GM19193 (cell line): ENCODE results near the gene CCDC78.

Experiments
- POLR2A ChIP-seq: IDR thresholded peaks from 4 replicates; pipeline ENCODE4 v1.6.1; 2011; ENCODE audit not compliant: insufficient read depth, insufficient read length; ENCODE audit errors: extremely low read depth

The CCDC78 gene

DNA sequence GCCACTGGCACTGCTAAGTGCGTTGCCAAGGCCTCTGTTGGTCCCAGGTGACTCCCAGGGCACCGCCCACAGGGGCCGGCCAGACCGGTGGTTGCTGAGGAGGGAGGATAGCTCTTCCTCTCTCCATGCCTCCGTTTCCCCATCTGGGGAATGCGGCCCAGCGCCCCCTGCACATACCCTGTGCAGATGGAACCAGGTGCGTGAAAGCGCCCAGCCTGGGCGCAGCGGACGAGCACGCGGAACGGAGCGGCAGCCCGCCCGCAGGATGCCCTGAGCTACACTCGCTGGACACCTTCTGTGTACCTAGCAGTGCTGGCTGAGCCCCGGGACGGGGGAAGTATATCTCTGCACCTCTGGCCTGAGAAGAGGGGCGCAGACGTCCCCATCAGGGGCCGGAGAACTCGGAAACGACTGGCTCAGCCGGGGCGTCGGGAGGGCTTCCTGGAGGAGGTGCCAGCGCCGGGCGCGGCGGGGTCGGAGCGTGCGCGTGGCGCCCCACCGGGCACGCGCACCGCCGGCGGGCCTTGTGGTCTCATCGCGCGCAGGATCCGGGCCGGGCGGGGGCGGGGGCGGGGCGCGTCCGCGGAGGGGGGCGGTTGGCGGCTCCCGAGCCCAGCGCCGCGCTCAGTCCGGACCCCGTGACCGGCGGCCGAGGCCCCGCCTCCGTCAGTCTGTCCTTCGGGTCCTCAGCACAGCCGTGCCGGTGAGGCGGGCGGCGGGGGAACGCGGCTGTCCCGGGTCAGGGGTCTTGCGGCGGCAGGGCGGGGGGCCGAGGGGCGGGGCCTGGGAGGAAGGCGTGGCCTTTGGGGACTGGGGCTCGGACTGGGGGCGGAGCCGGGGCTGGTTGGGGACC lies at the start of gene CCDC78, which contains the start of gene HAGHL:
TSS of gene CCDC78 (minus strand) at position 6 of the 853 bp plus-strand sequence. CDS start 76 bp downstream, outside the sequence.
TSS of gene HAGHL (plus strand) at position 669 of the 853 bp plus-strand sequence. CDS start 404 bp downstream, outside the sequence.
- peak; percentile 22 for TF ChIP-seq POLR2A

- no peak for TF ChIP-seq POLR2A
Measured at GRCh38 chr16:775236-775796, 49.1 kb upstream of the CCDC78 start.

GRCh38 chr16:774086-775001 lies 48.1 kb upstream of the CCDC78 start:
- TF ChIP-seq POLR2A: no peak

- no peak for TF ChIP-seq POLR2A
Measured at GRCh38 chr16:772959-773358, 46.7 kb upstream of the CCDC78 start.

- no peak for TF ChIP-seq POLR2A
Measured at GRCh38 chr16:770411-770810, 44.2 kb upstream of the CCDC78 start.

GRCh38 chr16:769934-770333 lies 43.7 kb upstream of the CCDC78 start:
- no peak for TF ChIP-seq POLR2A

DNA sequence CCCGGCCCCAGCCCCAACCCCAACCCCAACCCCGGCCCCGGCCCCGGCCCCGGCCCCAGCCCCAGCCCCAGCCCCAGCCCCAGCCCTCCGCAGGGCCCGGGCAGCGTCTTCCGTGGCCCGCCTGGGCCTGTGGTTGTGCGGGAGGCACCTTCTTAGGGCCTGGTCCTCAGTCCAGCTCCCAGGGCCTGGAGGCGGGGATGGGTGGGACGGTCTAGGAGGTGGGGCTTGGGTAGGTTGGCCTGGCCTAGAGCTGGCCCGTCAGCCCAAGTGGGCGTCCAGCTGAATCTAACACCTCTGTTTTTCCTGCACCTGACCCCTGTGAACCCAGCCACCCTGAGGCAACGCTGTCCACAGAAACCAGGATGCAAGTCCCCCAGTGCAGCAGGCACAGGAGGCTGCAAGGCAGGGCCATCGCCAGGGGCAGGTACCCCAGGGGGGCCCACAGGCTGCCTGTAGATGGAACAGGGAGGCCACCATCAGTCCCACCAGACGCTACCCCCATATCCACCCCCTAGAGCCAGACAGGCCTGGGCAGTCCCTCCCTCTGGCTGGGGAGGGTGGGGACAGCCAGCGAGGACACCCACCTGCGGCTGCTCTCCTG lies 43.0 kb upstream of the CCDC78 start:
- TF ChIP-seq POLR2A: no peak

GRCh38 chr16:768428-768827 lies 42.2 kb upstream of the CCDC78 start:
- TF ChIP-seq POLR2A: no peak

DNA sequence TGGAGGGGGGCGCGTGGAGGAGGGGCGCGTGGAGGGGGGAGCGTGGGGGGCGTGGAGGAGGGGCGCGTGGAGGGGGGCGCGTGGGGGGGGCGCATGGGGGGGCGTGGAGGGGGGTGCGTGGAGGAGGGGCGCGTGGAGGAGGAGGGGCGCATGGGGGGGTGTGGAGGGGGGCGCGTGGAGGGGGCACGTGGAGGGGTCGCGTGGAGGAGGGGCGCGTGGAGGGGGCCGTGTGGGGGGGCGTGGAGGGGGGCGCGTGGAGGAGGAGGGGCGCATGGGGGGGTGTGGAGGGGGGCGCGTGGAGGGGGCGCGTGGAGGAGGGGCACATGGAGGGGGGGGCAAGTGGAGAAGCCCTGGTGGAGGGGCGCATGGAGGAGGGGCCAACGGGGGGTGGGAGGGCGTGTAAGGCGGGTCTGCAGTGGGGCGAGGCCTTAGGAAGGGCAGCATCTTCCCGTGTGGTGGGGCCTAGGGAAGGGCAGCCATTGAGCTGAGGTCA lies 41.5 kb upstream of the CCDC78 start:
- no peak for TF ChIP-seq POLR2A

- TF ChIP-seq POLR2A: no peak
Measured at GRCh38 chr16:766820-767640, 40.8 kb upstream of the CCDC78 start.

- no peak for TF ChIP-seq POLR2A
Measured at GRCh38 chr16:766008-766819, 40.0 kb upstream of the CCDC78 start.

GRCh38 chr16:765488-765865 lies 39.2 kb upstream of the CCDC78 start:
- TF ChIP-seq POLR2A: no peak
